ENCODE data around the gene SDC3.

Gene SDC3

GRCh38 chr1:30887485-30888315 lies 20.9 kb downstream of the SDC3 start:
- H3K4me3 ChIP-seq (ENCODE audit: low read depth, low read length), result no peak overlapping the region
- peak; percentile 45 for DNase-seq (ENCODE audit: low read depth)
- TF ChIP-seq, protein P1, sequence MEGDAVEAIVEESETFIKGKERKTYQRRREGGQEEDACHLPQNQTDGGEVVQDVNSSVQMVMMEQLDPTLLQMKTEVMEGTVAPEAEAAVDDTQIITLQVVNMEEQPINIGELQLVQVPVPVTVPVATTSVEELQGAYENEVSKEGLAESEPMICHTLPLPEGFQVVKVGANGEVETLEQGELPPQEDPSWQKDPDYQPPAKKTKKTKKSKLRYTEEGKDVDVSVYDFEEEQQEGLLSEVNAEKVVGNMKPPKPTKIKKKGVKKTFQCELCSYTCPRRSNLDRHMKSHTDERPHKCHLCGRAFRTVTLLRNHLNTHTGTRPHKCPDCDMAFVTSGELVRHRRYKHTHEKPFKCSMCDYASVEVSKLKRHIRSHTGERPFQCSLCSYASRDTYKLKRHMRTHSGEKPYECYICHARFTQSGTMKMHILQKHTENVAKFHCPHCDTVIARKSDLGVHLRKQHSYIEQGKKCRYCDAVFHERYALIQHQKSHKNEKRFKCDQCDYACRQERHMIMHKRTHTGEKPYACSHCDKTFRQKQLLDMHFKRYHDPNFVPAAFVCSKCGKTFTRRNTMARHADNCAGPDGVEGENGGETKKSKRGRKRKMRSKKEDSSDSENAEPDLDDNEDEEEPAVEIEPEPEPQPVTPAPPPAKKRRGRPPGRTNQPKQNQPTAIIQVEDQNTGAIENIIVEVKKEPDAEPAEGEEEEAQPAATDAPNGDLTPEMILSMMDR (conservative IDR thresholded peaks at IDR 0.05; ENCODE audit: low read depth, low read length), result no peak

- TF ChIP-seq, protein P1 (conservative IDR thresholded peaks at IDR 0.05; ENCODE audit: low read depth, low read length), result no peak
- DNase-seq (ENCODE audit: low read depth), result no peak
- no peak overlapping the region for H3K4me3 ChIP-seq (ENCODE audit: low read depth, low read length)
These were observed 21.7 kb downstream of the SDC3 start for GRCh38 chr1:30886710-30887428.

- no peak for DNase-seq (ENCODE audit: low read depth)
- TF ChIP-seq, protein P1 (conservative IDR thresholded peaks at IDR 0.05; ENCODE audit: low read depth, low read length), result no peak
- no peak overlapping the region for H3K4me3 ChIP-seq (ENCODE audit: low read depth, low read length)
These were observed 22.7 kb downstream of the SDC3 start for GRCh38 chr1:30885570-30886522.

DNA sequence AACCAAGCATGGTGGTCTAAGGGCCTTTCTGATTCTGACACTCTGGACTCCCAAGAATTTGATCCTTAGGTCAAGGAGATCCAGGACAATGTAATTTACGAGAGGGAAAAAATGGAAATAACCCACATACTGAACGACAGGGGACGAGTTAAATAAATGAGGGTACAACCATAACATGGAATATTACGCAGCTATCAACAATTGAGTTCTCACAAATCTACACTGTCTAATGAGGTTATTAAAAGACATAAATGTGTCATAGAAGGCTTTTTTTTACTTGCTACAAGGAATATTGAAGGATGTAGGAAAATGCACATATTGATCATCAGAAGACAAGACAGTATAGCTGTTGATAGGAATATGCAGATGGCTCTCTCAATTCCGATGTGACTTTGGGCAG lies 23.8 kb downstream of the SDC3 start:
- TF ChIP-seq, protein P1 (conservative IDR thresholded peaks at IDR 0.05; ENCODE audit: low read depth, low read length), result no peak
- DNase-seq (ENCODE audit: low read depth), result no peak
- H3K4me3 ChIP-seq (ENCODE audit: low read depth, low read length), result no peak overlapping the region

- H3K4me3 ChIP-seq (ENCODE audit: low read depth, low read length), result no peak overlapping the region
- TF ChIP-seq, protein P1 (conservative IDR thresholded peaks at IDR 0.05; ENCODE audit: low read depth, low read length), result no peak
- DNase-seq (ENCODE audit: low read depth), result no peak
These were observed 25.0 kb downstream of the SDC3 start for GRCh38 chr1:30883389-30884172.
